ENCODE measurements around the gene TMEM229B. TPM values are rescaled to one million over a fixed set of nuclear protein-coding genes. Genes with fewer than 3 reads are reported as not detected.

Gene TMEM229B
- total and polyA plus RNA-seq, 7 donors, result 0.14 to 1.2 (median 0.52) TPM

DNA sequence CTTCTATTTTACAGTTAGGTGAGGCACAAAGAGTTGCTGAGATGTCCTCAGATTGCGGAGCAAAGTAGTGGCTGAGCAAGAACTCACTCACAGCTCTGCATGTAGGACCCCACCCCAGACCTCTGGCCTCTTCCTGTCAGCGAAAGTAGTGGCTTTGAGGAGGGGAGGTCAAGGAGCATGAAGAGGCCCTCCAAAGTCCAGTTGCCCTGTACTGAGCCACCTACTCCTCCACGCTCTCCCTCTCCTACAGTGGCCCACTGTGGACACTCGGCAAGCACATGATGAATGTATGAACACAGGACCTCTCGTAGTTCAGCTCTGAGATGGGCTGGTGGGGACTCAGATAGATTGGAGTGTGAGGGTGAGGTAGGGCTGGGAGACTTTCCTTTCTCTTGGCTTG lies 39.2 kb upstream of the TMEM229B start:
- ATAC-seq (no peak), DNase-seq (no peak)
- no peaks in the 10 kb centered on the region for H3K9me3 ChIP-seq
- no peak overlapping the region for H3K4me3 ChIP-seq
- no peak overlapping the region for H3K27ac ChIP-seq
- TF ChIP-seq, protein P1, sequence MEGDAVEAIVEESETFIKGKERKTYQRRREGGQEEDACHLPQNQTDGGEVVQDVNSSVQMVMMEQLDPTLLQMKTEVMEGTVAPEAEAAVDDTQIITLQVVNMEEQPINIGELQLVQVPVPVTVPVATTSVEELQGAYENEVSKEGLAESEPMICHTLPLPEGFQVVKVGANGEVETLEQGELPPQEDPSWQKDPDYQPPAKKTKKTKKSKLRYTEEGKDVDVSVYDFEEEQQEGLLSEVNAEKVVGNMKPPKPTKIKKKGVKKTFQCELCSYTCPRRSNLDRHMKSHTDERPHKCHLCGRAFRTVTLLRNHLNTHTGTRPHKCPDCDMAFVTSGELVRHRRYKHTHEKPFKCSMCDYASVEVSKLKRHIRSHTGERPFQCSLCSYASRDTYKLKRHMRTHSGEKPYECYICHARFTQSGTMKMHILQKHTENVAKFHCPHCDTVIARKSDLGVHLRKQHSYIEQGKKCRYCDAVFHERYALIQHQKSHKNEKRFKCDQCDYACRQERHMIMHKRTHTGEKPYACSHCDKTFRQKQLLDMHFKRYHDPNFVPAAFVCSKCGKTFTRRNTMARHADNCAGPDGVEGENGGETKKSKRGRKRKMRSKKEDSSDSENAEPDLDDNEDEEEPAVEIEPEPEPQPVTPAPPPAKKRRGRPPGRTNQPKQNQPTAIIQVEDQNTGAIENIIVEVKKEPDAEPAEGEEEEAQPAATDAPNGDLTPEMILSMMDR (IDR thresholded peaks at IDR 0.05), result no peak
- no peaks in the 10 kb centered on the region for H3K36me3 ChIP-seq (ENCODE audit: insufficient read depth in 1 of 2, low read depth in 1 of 2)
- intact Hi-C loops (cut with DNase I), result loop anchor here in 1 of 2 donors (5.0 kb wide), 1 partner anchor 175 kb away; the partner anchor contains the start of gene RDH12
- peaks cover 0 to 6% (median 0%) of the 10 kb centered on the region in 3 donors for H3K27me3 ChIP-seq (ENCODE audit: insufficient read depth in 3 of 3, low read length in 2 of 3)
- H3K4me1 ChIP-seq, result no peaks in the 10 kb centered on the region
- 87 to 88% (median 88%) methylated on average over 5 of the region's 5 CpGs for WGBS, 3 donors

DNA sequence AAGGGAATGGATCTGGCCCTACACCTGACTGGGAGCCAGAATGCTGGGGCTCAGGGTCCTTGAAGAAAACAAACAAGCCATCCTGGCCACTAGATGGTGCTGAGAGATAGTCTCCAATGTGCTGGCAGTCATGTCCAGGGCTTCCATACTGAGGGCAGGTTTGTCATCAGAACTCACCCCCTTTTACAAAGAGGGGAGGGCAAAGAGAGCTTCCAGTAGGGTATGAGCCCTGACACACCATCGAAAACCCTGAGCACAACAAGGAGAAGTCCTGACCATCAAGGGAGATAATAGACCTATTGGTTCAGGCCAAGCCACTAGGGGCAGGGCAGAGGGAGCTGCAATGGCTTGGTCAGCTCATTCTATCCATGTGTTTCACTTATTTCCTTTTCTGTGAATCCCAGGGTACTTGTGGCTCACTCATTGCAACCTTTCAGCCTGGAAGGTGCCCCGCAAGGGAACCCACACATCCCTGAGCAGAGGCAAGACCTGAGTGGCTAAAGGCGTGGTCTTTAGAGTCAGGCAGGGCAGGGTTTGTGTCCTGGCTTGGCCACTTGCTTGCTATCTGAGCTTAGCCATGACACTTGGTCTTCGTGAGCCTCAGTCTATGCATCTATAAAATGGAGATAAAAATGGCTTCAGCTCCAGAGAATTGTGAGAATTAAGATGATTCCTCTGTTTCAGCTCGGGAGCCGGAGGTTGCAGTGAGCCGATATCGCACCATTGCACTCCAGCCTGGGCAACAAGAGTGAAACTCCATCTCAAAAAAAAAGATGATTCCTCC lies 38.3 kb upstream of the TMEM229B start:
- 80 to 82% (median 81%) methylated on average over 8 of the region's 8 CpGs for WGBS, 3 donors
- H3K27me3 ChIP-seq (ENCODE audit: insufficient read depth in 3 of 3, low read length in 2 of 3), result peaks cover 0 to 6% (median 0%) of the 10 kb centered on the region in 3 donors
- H3K36me3 ChIP-seq (ENCODE audit: insufficient read depth in 1 of 2, low read depth in 1 of 2), result no peaks in the 10 kb centered on the region
- TF ChIP-seq, protein P1 (IDR thresholded peaks at IDR 0.05), result peak; percentile 71
- H3K4me1 ChIP-seq, result no peaks in the 10 kb centered on the region
- intact Hi-C loops (cut with DNase I), result loop anchor here (1.0 to 5.0 kb wide), 3 partner anchors 44 to 175 kb away; partner anchors contain the start of gene RDH12 (in 1 of the 2)
- DNase-seq (peak in 1 of 2 donors; percentile 55), ATAC-seq (peak; percentile 82 to 95 (median 88))
- no peak overlapping the region for H3K4me3 ChIP-seq
- H3K9me3 ChIP-seq, result no peaks in the 10 kb centered on the region
- no peak overlapping the region for H3K27ac ChIP-seq

DNA sequence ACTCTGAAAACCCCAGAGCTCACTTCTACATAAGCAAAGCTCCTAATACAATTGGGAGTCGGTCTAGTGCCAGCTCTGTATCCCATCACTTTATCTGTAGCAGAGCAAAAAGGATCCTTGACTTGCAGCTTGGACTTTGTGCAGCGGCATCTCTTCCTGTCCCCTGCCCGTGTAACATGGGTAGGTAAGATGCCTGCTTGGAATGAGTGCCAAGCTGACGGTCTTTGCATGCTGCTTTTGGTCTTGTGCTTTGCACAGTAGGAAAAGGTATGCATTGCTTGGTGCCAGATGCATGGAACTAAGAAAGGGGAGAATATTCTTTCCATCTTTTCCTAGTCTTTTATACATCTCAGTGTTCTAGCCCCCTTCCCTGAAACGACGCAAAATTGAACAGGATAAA lies 37.7 kb upstream of the TMEM229B start:
- TF ChIP-seq, protein P1 (IDR thresholded peaks at IDR 0.05), result no peak
- DNase-seq (no peak), ATAC-seq (no peak)
- Histone ChIP-seq H3K36me3 (ENCODE audit: insufficient read depth in 1 of 2, low read depth in 1 of 2) (no peaks in the 10 kb centered on the region), H3K27me3 (ENCODE audit: insufficient read depth in 3 of 3, low read length in 2 of 3) (peaks cover 0 to 6% (median 1%) of the 10 kb centered on the region in 3 donors), H3K4me3 (no peak overlapping the region), H3K27ac (no peak overlapping the region), H3K4me1 (no peaks in the 10 kb centered on the region), H3K9me3 (no peaks in the 10 kb centered on the region)
- 53 to 58% (median 57%) methylated on average over 6 of the region's 6 CpGs for WGBS, 3 donors
- intact Hi-C loops (cut with DNase I), result loop anchor here (1.0 to 5.0 kb wide), 3 partner anchors 45 to 176 kb away; partner anchors contain the start of gene RDH12 (in 1 of the 2)

DNA sequence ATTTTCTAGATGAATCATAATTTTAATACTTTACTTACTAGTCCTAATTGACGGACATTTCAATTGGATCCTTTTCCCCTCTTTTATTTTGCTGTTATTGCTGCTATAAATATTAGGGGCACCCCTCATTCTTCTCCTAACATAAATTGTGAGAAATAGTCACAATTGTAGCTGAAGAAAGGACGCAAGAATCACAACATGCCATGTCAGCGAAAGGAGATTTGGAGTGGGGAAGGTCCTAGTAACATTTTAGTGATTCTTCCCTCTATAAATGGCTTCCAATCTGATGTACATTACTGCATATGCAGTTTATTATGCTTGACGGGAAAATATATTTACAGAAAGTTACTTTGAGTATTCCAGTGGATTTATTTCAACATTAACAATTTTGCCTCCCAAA lies 36.9 kb upstream of the TMEM229B start:
- Histone ChIP-seq H3K36me3 (ENCODE audit: insufficient read depth in 1 of 2, low read depth in 1 of 2) (no peaks in the 10 kb centered on the region), H3K4me1 (no peaks in the 10 kb centered on the region), H3K27me3 (ENCODE audit: insufficient read depth in 3 of 3, low read length in 2 of 3) (peaks cover 0 to 6% (median 1%) of the 10 kb centered on the region in 3 donors), H3K27ac (no peak overlapping the region), H3K9me3 (no peaks in the 10 kb centered on the region), H3K4me3 (no peak overlapping the region)
- ATAC-seq (no peak), DNase-seq (no peak)
- intact Hi-C loops (cut with DNase I), result loop anchor here in 1 of 2 donors (5.0 kb wide), 1 partner anchor 177 kb away; the partner anchor contains the start of gene RDH12
- TF ChIP-seq, protein P1 (IDR thresholded peaks at IDR 0.05), result no peak
- WGBS, 3 donors, result 87 to 92% (median 87%) methylated on average over 4 of the region's 4 CpGs
